WTC11 (cell line): Measurements from ENCODE around the gene ATP8B3.

Experiments used
- CREB1 ChIP-seq: sonication (generic); formaldehyde crosslinking; IDR thresholded peaks from 2 replicates; pipeline ENCODE4 v1.8.0; 2023; ENCODE audit warnings: mild to moderate bottlenecking, missing genetic modification reagents
- GTF2I ChIP-seq: fragments of 250-450 bp; sonication (Bioruptor Pico); conservative IDR thresholded peaks from 2 replicates; pipeline ENCODE4 v1.4.0; 2021; ENCODE audit warnings: mild to moderate bottlenecking
- NR1H2 ChIP-seq: sonication (generic); formaldehyde crosslinking; IDR thresholded peaks from 2 replicates; pipeline ENCODE4 v1.9.0; 2021; ENCODE audit warnings: mild to moderate bottlenecking, moderate library complexity, missing genetic modification reagents
- TF ChIP-seq, protein P1 (sequence below): sonication (generic); formaldehyde crosslinking; IDR thresholded peaks from 2 replicates; pipeline ENCODE4 v1.8.0; 2022; ENCODE audit warnings: missing genetic modification reagents
- TF ChIP-seq, protein P2 (sequence below): fragments of 200-600 bp; IDR thresholded peaks from 2 replicates; pipeline ENCODE4 v1.8.0; 2022; ENCODE audit warnings: antibody characterized with exemption
- TF ChIP-seq, protein P3 (sequence below): sonication (generic); formaldehyde crosslinking; IDR thresholded peaks from 2 replicates; pipeline ENCODE4 v1.8.1; 2023; ENCODE audit warnings: mild to moderate bottlenecking, missing genetic modification reagents, moderate library complexity
- TF ChIP-seq, protein P4 (sequence below): sonication (generic); formaldehyde crosslinking; IDR thresholded peaks from 2 replicates; pipeline ENCODE4 v1.8.0; 2022; ENCODE audit warnings: mild to moderate bottlenecking, missing genetic modification reagents
- TF ChIP-seq, protein P5 (sequence below): sonication (generic); formaldehyde crosslinking; IDR thresholded peaks from 2 replicates; pipeline ENCODE4 v1.8.1; 2023; ENCODE audit warnings: mild to moderate bottlenecking, missing genetic modification reagents
- TF ChIP-seq, protein P6 (sequence below): sonication (generic); formaldehyde crosslinking; IDR thresholded peaks from 2 replicates; pipeline ENCODE4 v1.8.0; 2022; ENCODE audit warnings: mild to moderate bottlenecking, missing genetic modification reagents

DNA sequence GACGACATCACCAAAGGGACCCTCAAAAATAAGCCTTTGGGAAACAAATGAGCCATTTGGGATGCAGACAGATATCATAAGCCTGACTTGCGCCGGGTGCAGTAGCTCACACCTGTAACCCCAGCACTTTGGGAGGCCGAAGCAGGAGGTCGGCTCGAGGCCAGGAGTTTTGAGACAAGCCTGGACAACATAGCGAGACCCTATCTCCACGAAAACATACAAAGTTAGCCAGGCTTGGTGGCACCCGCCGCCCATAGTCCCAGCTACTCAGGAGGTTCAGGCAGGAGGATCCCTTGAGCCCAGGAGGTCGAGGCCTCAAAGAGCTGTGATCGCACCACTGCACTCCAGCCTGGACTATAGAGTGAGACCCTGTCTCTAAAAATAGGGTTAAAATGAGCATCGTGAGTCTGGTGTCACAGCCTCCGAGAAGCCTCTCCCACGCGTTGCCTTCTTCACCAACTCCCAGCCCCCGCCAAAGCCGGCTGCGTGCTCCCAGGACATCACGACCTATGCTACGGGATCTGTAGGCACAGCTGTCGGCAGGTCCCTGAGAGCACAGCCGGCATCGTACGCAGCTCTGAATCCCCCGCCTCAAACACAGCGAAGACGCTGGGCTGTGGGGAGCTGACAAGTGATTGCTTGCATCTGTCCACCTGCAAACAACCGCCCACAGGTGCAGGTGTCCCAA is 34.6 kb upstream of the ATP8B3 start:
- TF ChIP-seq, protein P1, sequence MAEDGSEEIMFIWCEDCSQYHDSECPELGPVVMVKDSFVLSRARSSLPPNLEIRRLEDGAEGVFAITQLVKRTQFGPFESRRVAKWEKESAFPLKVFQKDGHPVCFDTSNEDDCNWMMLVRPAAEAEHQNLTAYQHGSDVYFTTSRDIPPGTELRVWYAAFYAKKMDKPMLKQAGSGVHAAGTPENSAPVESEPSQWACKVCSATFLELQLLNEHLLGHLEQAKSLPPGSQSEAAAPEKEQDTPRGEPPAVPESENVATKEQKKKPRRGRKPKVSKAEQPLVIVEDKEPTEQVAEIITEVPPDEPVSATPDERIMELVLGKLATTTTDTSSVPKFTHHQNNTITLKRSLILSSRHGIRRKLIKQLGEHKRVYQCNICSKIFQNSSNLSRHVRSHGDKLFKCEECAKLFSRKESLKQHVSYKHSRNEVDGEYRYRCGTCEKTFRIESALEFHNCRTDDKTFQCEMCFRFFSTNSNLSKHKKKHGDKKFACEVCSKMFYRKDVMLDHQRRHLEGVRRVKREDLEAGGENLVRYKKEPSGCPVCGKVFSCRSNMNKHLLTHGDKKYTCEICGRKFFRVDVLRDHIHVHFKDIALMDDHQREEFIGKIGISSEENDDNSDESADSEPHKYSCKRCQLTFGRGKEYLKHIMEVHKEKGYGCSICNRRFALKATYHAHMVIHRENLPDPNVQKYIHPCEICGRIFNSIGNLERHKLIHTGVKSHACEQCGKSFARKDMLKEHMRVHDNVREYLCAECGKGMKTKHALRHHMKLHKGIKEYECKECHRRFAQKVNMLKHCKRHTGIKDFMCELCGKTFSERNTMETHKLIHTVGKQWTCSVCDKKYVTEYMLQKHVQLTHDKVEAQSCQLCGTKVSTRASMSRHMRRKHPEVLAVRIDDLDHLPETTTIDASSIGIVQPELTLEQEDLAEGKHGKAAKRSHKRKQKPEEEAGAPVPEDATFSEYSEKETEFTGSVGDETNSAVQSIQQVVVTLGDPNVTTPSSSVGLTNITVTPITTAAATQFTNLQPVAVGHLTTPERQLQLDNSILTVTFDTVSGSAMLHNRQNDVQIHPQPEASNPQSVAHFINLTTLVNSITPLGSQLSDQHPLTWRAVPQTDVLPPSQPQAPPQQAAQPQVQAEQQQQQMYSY = no peak
- TF ChIP-seq, protein P2, sequence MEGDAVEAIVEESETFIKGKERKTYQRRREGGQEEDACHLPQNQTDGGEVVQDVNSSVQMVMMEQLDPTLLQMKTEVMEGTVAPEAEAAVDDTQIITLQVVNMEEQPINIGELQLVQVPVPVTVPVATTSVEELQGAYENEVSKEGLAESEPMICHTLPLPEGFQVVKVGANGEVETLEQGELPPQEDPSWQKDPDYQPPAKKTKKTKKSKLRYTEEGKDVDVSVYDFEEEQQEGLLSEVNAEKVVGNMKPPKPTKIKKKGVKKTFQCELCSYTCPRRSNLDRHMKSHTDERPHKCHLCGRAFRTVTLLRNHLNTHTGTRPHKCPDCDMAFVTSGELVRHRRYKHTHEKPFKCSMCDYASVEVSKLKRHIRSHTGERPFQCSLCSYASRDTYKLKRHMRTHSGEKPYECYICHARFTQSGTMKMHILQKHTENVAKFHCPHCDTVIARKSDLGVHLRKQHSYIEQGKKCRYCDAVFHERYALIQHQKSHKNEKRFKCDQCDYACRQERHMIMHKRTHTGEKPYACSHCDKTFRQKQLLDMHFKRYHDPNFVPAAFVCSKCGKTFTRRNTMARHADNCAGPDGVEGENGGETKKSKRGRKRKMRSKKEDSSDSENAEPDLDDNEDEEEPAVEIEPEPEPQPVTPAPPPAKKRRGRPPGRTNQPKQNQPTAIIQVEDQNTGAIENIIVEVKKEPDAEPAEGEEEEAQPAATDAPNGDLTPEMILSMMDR = no peak
- TF ChIP-seq, protein P3, sequence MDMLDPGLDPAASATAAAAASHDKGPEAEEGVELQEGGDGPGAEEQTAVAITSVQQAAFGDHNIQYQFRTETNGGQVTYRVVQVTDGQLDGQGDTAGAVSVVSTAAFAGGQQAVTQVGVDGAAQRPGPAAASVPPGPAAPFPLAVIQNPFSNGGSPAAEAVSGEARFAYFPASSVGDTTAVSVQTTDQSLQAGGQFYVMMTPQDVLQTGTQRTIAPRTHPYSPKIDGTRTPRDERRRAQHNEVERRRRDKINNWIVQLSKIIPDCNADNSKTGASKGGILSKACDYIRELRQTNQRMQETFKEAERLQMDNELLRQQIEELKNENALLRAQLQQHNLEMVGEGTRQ (CRISPR knock-in tag) = no peak
- TF ChIP-seq GTF2I (no peak), NR1H2 (CRISPR knock-in tag) (no peak), CREB1 (CRISPR knock-in tag) (no peak)
- TF ChIP-seq, protein P4, sequence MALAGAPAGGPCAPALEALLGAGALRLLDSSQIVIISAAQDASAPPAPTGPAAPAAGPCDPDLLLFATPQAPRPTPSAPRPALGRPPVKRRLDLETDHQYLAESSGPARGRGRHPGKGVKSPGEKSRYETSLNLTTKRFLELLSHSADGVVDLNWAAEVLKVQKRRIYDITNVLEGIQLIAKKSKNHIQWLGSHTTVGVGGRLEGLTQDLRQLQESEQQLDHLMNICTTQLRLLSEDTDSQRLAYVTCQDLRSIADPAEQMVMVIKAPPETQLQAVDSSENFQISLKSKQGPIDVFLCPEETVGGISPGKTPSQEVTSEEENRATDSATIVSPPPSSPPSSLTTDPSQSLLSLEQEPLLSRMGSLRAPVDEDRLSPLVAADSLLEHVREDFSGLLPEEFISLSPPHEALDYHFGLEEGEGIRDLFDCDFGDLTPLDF = no peak
- TF ChIP-seq, protein P5, sequence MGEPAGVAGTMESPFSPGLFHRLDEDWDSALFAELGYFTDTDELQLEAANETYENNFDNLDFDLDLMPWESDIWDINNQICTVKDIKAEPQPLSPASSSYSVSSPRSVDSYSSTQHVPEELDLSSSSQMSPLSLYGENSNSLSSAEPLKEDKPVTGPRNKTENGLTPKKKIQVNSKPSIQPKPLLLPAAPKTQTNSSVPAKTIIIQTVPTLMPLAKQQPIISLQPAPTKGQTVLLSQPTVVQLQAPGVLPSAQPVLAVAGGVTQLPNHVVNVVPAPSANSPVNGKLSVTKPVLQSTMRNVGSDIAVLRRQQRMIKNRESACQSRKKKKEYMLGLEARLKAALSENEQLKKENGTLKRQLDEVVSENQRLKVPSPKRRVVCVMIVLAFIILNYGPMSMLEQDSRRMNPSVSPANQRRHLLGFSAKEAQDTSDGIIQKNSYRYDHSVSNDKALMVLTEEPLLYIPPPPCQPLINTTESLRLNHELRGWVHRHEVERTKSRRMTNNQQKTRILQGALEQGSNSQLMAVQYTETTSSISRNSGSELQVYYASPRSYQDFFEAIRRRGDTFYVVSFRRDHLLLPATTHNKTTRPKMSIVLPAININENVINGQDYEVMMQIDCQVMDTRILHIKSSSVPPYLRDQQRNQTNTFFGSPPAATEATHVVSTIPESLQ (CRISPR knock-in tag) = no peak
- TF ChIP-seq, protein P6, sequence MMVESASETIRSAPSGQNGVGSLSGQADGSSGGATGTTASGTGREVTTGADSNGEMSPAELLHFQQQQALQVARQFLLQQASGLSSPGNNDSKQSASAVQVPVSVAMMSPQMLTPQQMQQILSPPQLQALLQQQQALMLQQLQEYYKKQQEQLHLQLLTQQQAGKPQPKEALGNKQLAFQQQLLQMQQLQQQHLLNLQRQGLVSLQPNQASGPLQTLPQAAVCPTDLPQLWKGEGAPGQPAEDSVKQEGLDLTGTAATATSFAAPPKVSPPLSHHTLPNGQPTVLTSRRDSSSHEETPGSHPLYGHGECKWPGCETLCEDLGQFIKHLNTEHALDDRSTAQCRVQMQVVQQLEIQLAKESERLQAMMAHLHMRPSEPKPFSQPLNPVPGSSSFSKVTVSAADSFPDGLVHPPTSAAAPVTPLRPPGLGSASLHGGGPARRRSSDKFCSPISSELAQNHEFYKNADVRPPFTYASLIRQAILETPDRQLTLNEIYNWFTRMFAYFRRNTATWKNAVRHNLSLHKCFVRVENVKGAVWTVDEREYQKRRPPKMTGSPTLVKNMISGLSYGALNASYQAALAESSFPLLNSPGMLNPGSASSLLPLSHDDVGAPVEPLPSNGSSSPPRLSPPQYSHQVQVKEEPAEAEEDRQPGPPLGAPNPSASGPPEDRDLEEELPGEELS = no peak
